HepG2 (cell line): ENCODE data around the gene CDX1. TPM values are rescaled to one million over a fixed set of nuclear protein-coding genes. Genes with fewer than 3 reads are reported as not detected.

Experiments used
- ATAC-seq: fragments of 200-7000 bp; cut with Tn5 transposase; 3 replicates; pipeline ENCODE4 v1.9.1; 2020; ENCODE audit warnings: mild to moderate bottlenecking, moderate library complexity
- BruUV-seq: library from RNA; stranded (reverse); fragments of 400-500 nt; replicated peaks from 2 replicates; lab custom pipeline; 2021; lab: Mats Ljungman, UMichigan
- CTCF ChIA-PET: fragments of 300-600 bp; formaldehyde crosslinking; extraction: SDS; loops from one replicate; lab custom pipeline; 2021; ENCODE audit warnings: low total read pairs, inconsistent platforms, low intra/inter-chr PET ratio; lab: Yijun Ruan, JAX
- POLR2A ChIA-PET: fragments of 350-600 bp; sonication (Branson Sonifier 250); formaldehyde crosslinking; loops from one replicate; lab custom pipeline; 2020; ENCODE audit warnings: antibody characterized with exemption, inconsistent platforms; lab: Yijun Ruan, JAX
- DNase-seq: peaks from one replicate; pipeline ENCODE4 v3.0.0-alpha.2; 2015; ENCODE audit warnings: low spot score
- FAIRE-seq: peaks from 3 replicates; lab custom pipeline; 2011; peaks lifted over from hg19 to GRCh38; lab: Jason Lieb, UNC
- H2AFZ ChIP-seq: one replicate; pipeline ENCODE4 v1.6.1; 2011; ENCODE audit warnings: low read length, inconsistent platforms
- H3K27ac ChIP-seq: fragments of 300-600 bp; 3 replicates; pipeline ENCODE4 v1.8.0; 2011; ENCODE audit warnings: mixed run types, mild to moderate bottlenecking, mixed read lengths, low read length, inconsistent platforms; ENCODE audit not compliant: insufficient read depth; ENCODE audit errors: extremely low read length
- H3K27me3 ChIP-seq, 2 experiments: fragments of 200-600 bp in 1 of 2; 2 replicates in 1 of 2; 3 replicates in 1 of 2; pipeline versions ENCODE4 v1.6.0 to v1.8.0; 2011; ENCODE audit warnings: low read length in 2 of 2, mild to moderate bottlenecking in 2 of 2, moderate library complexity in 2 of 2, inconsistent platforms in 1 of 2; ENCODE audit not compliant: insufficient read depth in 2 of 2, control insufficient read depth in 1 of 2
- H3K36me3 ChIP-seq, 2 experiments: fragments of 200-600 bp in 1 of 2; replicated peaks in 1 of 2; 2 replicates in 1 of 2; 3 replicates in 1 of 2; pipeline versions ENCODE4 v1.5.1 to v1.8.0; 2011; ENCODE audit warnings: low read length in 2 of 2, inconsistent platforms in 1 of 2; ENCODE audit not compliant: insufficient read depth in 2 of 2, control insufficient read depth in 1 of 2
- H3K4me1 ChIP-seq: 2 replicates; pipeline ENCODE4 v1.5.1; 2012; ENCODE audit warnings: low read length, inconsistent platforms; ENCODE audit not compliant: insufficient read depth
- H3K4me2 ChIP-seq: 2 replicates; pipeline ENCODE4 v1.6.0; 2011; ENCODE audit warnings: low read depth, low read length, inconsistent platforms
- H3K4me3 ChIP-seq, 3 experiments: fragments of 200-600 bp in 1 of 3; sonication (generic), shearing (Covaris generic) in 1 of 3; replicated peaks in 1 of 3; 2 replicates each; pipeline ENCODE4 v1.5.1; 2011 to 2016; ENCODE audit warnings: low read length in 3 of 3, inconsistent platforms in 2 of 3, low read depth in 2 of 3, mild to moderate bottlenecking in 2 of 3, control low read depth in 1 of 3, mixed read lengths in 1 of 3; ENCODE audit not compliant: insufficient read depth in 1 of 3
- H3K79me2 ChIP-seq: one replicate; pipeline ENCODE4 v1.6.1; 2011; ENCODE audit warnings: low read length, inconsistent platforms; ENCODE audit not compliant: insufficient read depth
- H3K9ac ChIP-seq: 2 replicates; pipeline ENCODE4 v1.6.0; 2011; ENCODE audit warnings: mild to moderate bottlenecking, low read depth, low read length, inconsistent platforms; ENCODE audit not compliant: insufficient read depth
- H3K9me3 ChIP-seq: 2 replicates; pipeline ENCODE4 v1.5.1; 2012; ENCODE audit warnings: mild to moderate bottlenecking, low read length
- H4K20me1 ChIP-seq: 2 replicates; pipeline ENCODE4 v1.6.0; 2011; ENCODE audit warnings: inconsistent platforms, mild to moderate bottlenecking, low read length, moderate library complexity; ENCODE audit not compliant: insufficient read depth
- ARNT2 ChIP-seq: sonication (generic); formaldehyde crosslinking; IDR thresholded peaks from 2 replicates; pipeline ENCODE4 v1.8.0; 2022; ENCODE audit warnings: mild to moderate bottlenecking, low read depth, missing genetic modification reagents, moderate library complexity
- ATF4 ChIP-seq, 2 experiments: fragments of 450-650 bp in 1 of 2; sonication (generic) in 1 of 2; formaldehyde crosslinking; IDR thresholded peaks; 2 replicates each; pipeline versions ENCODE4 v1.5.0 to v1.8.0; 2020 to 2022; ENCODE audit warnings: mild to moderate bottlenecking in 1 of 2, missing genetic modification reagents in 1 of 2
- BATF2 ChIP-seq: sonication (generic); formaldehyde crosslinking; IDR thresholded peaks from 2 replicates; pipeline ENCODE4 v1.8.0; 2022; ENCODE audit warnings: mild to moderate bottlenecking, missing genetic modification reagents, moderate library complexity
- GTF3A ChIP-seq: sonication (generic); formaldehyde crosslinking; conservative IDR thresholded peaks from 2 replicates; pipeline ENCODE4 v1.4.0; 2020; ENCODE audit warnings: mild to moderate bottlenecking, missing genetic modification reagents
- HDAC1 ChIP-seq: sonication (generic); formaldehyde crosslinking; IDR thresholded peaks from 2 replicates; pipeline ENCODE4 v1.5.1; 2020; ENCODE audit warnings: mild to moderate bottlenecking, missing genetic modification reagents
- IKZF4 ChIP-seq: sonication (generic); formaldehyde crosslinking; IDR thresholded peaks from 2 replicates; pipeline ENCODE4 v1.5.1; 2020; ENCODE audit warnings: borderline replicate concordance, mild to moderate bottlenecking, low read depth, missing genetic modification reagents; ENCODE audit errors: not compliant biosample characterization
- KLF15 ChIP-seq: sonication (generic); formaldehyde crosslinking; IDR thresholded peaks from 2 replicates; pipeline ENCODE4 v1.8.1; 2023; ENCODE audit warnings: borderline replicate concordance, mild to moderate bottlenecking, inconsistent platforms, missing genetic modification reagents, mixed read lengths
- PTBP1 ChIP-seq: fragments of 200-400 bp; formaldehyde crosslinking; IDR thresholded peaks from 2 replicates; pipeline ENCODE4 v1.6.1; 2018; ENCODE audit warnings: low read length, low read depth; ENCODE audit not compliant: poor library complexity, severe bottlenecking
- RARG ChIP-seq: sonication (generic); formaldehyde crosslinking; IDR thresholded peaks from 2 replicates; pipeline ENCODE4 v1.4.0; 2020; ENCODE audit warnings: low read depth, mild to moderate bottlenecking, missing genetic modification reagents
- ZBTB37 ChIP-seq: sonication (generic); formaldehyde crosslinking; IDR thresholded peaks from 2 replicates; pipeline ENCODE4 v1.4.0; 2020; ENCODE audit warnings: mild to moderate bottlenecking, missing genetic modification reagents
- ZNF24 ChIP-seq: fragments of 450-650 bp; IDR thresholded peaks from 2 replicates; pipeline ENCODE4 v1.6.1; 2017; ENCODE audit warnings: antibody characterized with exemption, mild to moderate bottlenecking
- ZNF331 ChIP-seq: sonication (generic); formaldehyde crosslinking; IDR thresholded peaks from 2 replicates; pipeline ENCODE4 v1.4.0; 2020; ENCODE audit warnings: missing genetic modification reagents
- ZNF543 ChIP-seq: sonication (generic); formaldehyde crosslinking; IDR thresholded peaks from 2 replicates; pipeline ENCODE4 v1.4.0; 2020; ENCODE audit warnings: mild to moderate bottlenecking, missing genetic modification reagents
- ZNF550 ChIP-seq: sonication (generic); formaldehyde crosslinking; IDR thresholded peaks from 2 replicates; pipeline ENCODE4 v1.4.0; 2020; ENCODE audit warnings: mild to moderate bottlenecking, missing genetic modification reagents, borderline replicate concordance
- ZNF720 ChIP-seq: sonication (generic); formaldehyde crosslinking; IDR thresholded peaks from 2 replicates; pipeline ENCODE4 v1.4.0; 2020; ENCODE audit warnings: missing genetic modification reagents
- ZNF781 ChIP-seq: sonication (generic); formaldehyde crosslinking; IDR thresholded peaks from 2 replicates; pipeline ENCODE4 v1.5.1; 2020; ENCODE audit warnings: borderline replicate concordance, mild to moderate bottlenecking, missing genetic modification reagents; ENCODE audit errors: not compliant biosample characterization
- WGBS: methylation state at CpG from one replicate; pipeline ENCODE4 v1.1.6; 2017; ENCODE audit warnings: low lambda C conversion rate; 5-methylcytosine and 5-hydroxymethylcytosine counted together
- in situ Hi-C: cut with HindIII; loops from 2 replicates; pipeline ENCODE4 v1.10.0; 2017; ENCODE audit warnings: low pct_unique_long_range_greater_than_20kb; ENCODE audit not compliant: extremely low pct_ligation_motif_present
- intact Hi-C: fragments of 100-400 bp; cut with micrococcal nuclease; formaldehyde crosslinking; loops from one replicate; pipeline ENCODE4 v1.10.0; 2022; ENCODE audit not compliant: unreplicated experiment
- polyA plus RNA-seq, 8 experiments: library from polyadenylated mRNA; depleted of rRNA in 3 of 8; stranded (reverse) in 7 of 8; unstranded in 1 of 8; fragments of >200 nt; fragmentation: Illumina TruSeq in 4 of 8; extraction: Trizol in 4 of 8; gene quantifications; 2 replicates each; pipeline versions ENCODE4 v1.2.1 to v1.2.3, GENCODE V29; 2011 to 2016; ENCODE audit warnings: low read depth in 4 of 8, missing spikeins in 1 of 8, mixed read lengths in 1 of 8; ENCODE audit not compliant: insufficient read depth in 1 of 8
- total RNA-seq, 5 experiments: library from RNA; depleted of rRNA; stranded (reverse); fragments of >200 nt; fragmentation: Illumina TruSeq; extraction: Trizol; gene quantifications; 2 replicates each; pipeline ENCODE4 v1.2.3, GENCODE V29; 2016; ENCODE audit warnings: low read depth in 1 of 5
- TF ChIP-seq, protein P1 (sequence below): sonication (generic); formaldehyde crosslinking; conservative IDR thresholded peaks from 2 replicates; pipeline ENCODE4 v1.5.0; 2020; ENCODE audit warnings: missing genetic modification reagents
- TF ChIP-seq, protein P2 (sequence below): sonication (generic); formaldehyde crosslinking; IDR thresholded peaks from 2 replicates; pipeline ENCODE4 v1.5.0; 2020; ENCODE audit warnings: mild to moderate bottlenecking, missing genetic modification reagents, moderate library complexity

Gene CDX1
- total and polyA plus RNA-seq, 2 of the 13 experiments (the other 11 are each of a cell fraction or from before 2014, with no cell fraction given), result not detected

- intact Hi-C loops, result no loop called here
- in situ Hi-C loops, result no loop called here
- no peak for TF ChIP-seq ARNT2 (CRISPR knock-in tag)
- no peak for TF ChIP-seq GTF3A (CRISPR knock-in tag)
- TF ChIP-seq KLF15 (CRISPR knock-in tag), result no peak
- no peak for TF ChIP-seq HDAC1 (CRISPR knock-in tag)
- no peak for TF ChIP-seq RARG (CRISPR knock-in tag)
- no peak for TF ChIP-seq ZNF24
- no peak for TF ChIP-seq IKZF4 (CRISPR knock-in tag)
- TF ChIP-seq ZNF543 (CRISPR knock-in tag), result no peak
- TF ChIP-seq, protein P1, sequence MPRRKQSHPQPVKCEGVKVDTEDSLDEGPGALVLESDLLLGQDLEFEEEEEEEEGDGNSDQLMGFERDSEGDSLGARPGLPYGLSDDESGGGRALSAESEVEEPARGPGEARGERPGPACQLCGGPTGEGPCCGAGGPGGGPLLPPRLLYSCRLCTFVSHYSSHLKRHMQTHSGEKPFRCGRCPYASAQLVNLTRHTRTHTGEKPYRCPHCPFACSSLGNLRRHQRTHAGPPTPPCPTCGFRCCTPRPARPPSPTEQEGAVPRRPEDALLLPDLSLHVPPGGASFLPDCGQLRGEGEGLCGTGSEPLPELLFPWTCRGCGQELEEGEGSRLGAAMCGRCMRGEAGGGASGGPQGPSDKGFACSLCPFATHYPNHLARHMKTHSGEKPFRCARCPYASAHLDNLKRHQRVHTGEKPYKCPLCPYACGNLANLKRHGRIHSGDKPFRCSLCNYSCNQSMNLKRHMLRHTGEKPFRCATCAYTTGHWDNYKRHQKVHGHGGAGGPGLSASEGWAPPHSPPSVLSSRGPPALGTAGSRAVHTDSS, result no peak
- TF ChIP-seq ZNF781 (CRISPR knock-in tag), result no peak
- TF ChIP-seq ZNF550 (CRISPR knock-in tag), result no peak
- TF ChIP-seq ZNF720 (CRISPR knock-in tag), result no peak
- TF ChIP-seq PTBP1, result no peak
- no peak for TF ChIP-seq ZBTB37 (CRISPR knock-in tag)
- TF ChIP-seq BATF2 (CRISPR knock-in tag), result no peak
- TF ChIP-seq, protein P2, sequence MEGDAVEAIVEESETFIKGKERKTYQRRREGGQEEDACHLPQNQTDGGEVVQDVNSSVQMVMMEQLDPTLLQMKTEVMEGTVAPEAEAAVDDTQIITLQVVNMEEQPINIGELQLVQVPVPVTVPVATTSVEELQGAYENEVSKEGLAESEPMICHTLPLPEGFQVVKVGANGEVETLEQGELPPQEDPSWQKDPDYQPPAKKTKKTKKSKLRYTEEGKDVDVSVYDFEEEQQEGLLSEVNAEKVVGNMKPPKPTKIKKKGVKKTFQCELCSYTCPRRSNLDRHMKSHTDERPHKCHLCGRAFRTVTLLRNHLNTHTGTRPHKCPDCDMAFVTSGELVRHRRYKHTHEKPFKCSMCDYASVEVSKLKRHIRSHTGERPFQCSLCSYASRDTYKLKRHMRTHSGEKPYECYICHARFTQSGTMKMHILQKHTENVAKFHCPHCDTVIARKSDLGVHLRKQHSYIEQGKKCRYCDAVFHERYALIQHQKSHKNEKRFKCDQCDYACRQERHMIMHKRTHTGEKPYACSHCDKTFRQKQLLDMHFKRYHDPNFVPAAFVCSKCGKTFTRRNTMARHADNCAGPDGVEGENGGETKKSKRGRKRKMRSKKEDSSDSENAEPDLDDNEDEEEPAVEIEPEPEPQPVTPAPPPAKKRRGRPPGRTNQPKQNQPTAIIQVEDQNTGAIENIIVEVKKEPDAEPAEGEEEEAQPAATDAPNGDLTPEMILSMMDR (CRISPR knock-in tag), result no peak
- TF ChIP-seq ZNF331, result no peak
- no peak for TF ChIP-seq ATF4 (CRISPR knock-in tag; IDR thresholded peaks at IDR 0.05)
Measured at GRCh38 chr5:150181027-150181426, 14.4 kb downstream of the CDX1 start.

More at GRCh38 chr5:150181027-150181426, 14.4 kb downstream of the CDX1 start:
- CTCF ChIA-PET, result no interaction called here
- no peak overlapping the region for H2AFZ ChIP-seq
- no peaks in the 10 kb centered on the region for H4K20me1 ChIP-seq
- no peak overlapping the region for H3K4me3 ChIP-seq
- H3K9me3 ChIP-seq, result no peaks in the 10 kb centered on the region
- no TSS peak for BruUV-seq
- DNase-seq (no peak), ATAC-seq (no peak), FAIRE-seq (no peak)
- H3K36me3 ChIP-seq, result no peaks in the 10 kb centered on the region
- no peaks in the 10 kb centered on the region for H3K79me2 ChIP-seq
- 12% methylated on average over 5 of the region's 5 CpGs for WGBS
- H3K4me1 ChIP-seq, result peaks cover 27% of the 10 kb centered on the region
- peaks cover 4 to 13% of the 10 kb centered on the region in 2 experiments; a peak in 4 of 5 replicates for H3K27me3 ChIP-seq
- no peak overlapping the region for H3K9ac ChIP-seq
- POLR2A ChIA-PET, result no interaction called here
- H3K27ac ChIP-seq, result no peak overlapping the region
- no peak overlapping the region for H3K4me2 ChIP-seq
